ENCODE results near the gene RLN3. TPM values are rescaled to one million over a fixed set of nuclear protein-coding genes. Genes with fewer than 3 reads are reported as not detected.

The RLN3 gene
- total and polyA plus RNA-seq, 9 of the 15 experiments (the other 6 are each of a cell fraction or from before 2014, with no cell fraction given) = 0.31 to 1.2 (median 0.71) TPM; not detected in 6

DNA sequence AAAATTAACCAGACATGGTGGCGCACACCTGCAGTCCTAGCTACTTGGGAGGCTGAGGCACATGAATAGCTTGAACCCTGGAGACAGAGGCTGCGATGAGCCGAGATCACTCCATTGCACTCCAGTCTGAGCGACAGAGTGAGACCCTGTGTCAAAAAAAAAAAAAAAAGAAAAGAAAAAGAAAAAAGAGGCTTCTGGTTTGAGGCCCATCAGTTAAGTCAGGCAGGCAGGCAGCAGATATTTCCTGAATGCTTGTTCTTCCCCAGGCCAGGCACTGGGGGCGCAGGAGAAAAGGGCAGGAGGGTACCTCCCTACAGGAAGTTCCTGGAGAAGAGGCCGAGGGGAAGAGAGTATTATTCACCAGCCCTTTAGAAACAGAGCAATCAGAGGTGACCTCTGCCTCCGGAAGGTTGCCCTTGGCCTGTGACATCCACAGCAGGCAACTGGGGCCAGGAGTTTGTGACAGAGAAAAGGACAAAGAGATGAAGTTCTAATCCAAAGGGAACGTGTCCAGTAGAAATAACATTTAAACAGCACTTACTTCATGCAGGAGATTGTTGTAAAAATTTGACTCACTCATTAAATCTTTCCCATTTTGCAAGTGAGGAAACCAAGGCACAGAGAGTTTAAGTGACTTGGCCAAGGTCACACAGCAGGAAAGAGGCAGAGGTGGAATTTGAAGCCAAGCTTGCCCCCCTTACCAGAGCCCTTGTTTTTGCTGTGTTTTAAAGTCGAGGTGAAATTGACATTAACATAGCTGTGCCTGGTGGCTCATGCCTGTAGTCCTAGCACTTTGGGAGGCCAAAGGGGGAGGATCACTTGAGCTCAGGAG, 4.3 kb upstream of the RLN3 start (continued):
- TF ChIP-seq RBM14 (IDR thresholded peaks at IDR 0.05; ENCODE audit: borderline replicate concordance, insufficient read depth, low read depth, low read length) (no peak), FOXA3 (CRISPR knock-in tag; conservative IDR thresholded peaks at IDR 0.05 in 1 of 2, IDR thresholded peaks at IDR 0.05 in 1 of 2) (no peak), RAD51 (IDR thresholded peaks at IDR 0.05; ENCODE audit: borderline replicate concordance, low read depth) (no peak), TCF3 (CRISPR knock-in tag; IDR thresholded peaks at IDR 0.05) (peak; percentile 28; the same call in 1 of the 2 replicates), SMARCA4 (IDR thresholded peaks at IDR 0.05) (0 out of 2 replicates have a peak, but pooled peaks have one; percentile 48), C11orf30 (IDR thresholded peaks at IDR 0.05; ENCODE audit: low read depth) (no peak), SMARCA5 (IDR thresholded peaks at IDR 0.05) (peak; percentile 68; the same call in 1 of the 2 replicates), PRMT5 (CRISPR knock-in tag; IDR thresholded peaks at IDR 0.05) (no peak), ELF1 (tag; IDR thresholded peaks at IDR 0.05) (0 out of 2 replicates have a peak, but pooled peaks have one; percentile 39), CHCHD3 (CRISPR knock-in tag; IDR thresholded peaks at IDR 0.05) (no peak), CHD2 (IDR thresholded peaks at IDR 0.05; ENCODE audit: low read depth, low read length) (no peak), MAFG (tag; conservative IDR thresholded peaks at IDR 0.05) (no peak), ZNF224 (CRISPR knock-in tag; IDR thresholded peaks at IDR 0.05) (no peak), RREB1 (CRISPR knock-in tag; IDR thresholded peaks at IDR 0.05) (no peak), ZBTB17 (CRISPR knock-in tag; IDR thresholded peaks at IDR 0.05) (no peak), POLR2B (IDR thresholded peaks at IDR 0.05; ENCODE audit: low read depth, partially characterized antibody) (no peak), BRD9 (IDR thresholded peaks at IDR 0.05; ENCODE audit: low read depth, partially characterized antibody) (peak; percentile 23), ZNF707 (CRISPR knock-in tag; conservative IDR thresholded peaks at IDR 0.05) (no peak)
- TF ChIP-seq, protein P1, sequence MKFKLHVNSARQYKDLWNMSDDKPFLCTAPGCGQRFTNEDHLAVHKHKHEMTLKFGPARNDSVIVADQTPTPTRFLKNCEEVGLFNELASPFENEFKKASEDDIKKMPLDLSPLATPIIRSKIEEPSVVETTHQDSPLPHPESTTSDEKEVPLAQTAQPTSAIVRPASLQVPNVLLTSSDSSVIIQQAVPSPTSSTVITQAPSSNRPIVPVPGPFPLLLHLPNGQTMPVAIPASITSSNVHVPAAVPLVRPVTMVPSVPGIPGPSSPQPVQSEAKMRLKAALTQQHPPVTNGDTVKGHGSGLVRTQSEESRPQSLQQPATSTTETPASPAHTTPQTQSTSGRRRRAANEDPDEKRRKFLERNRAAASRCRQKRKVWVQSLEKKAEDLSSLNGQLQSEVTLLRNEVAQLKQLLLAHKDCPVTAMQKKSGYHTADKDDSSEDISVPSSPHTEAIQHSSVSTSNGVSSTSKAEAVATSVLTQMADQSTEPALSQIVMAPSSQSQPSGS (CRISPR knock-in tag; IDR thresholded peaks at IDR 0.05) = no peak
- TF ChIP-seq, protein P2, sequence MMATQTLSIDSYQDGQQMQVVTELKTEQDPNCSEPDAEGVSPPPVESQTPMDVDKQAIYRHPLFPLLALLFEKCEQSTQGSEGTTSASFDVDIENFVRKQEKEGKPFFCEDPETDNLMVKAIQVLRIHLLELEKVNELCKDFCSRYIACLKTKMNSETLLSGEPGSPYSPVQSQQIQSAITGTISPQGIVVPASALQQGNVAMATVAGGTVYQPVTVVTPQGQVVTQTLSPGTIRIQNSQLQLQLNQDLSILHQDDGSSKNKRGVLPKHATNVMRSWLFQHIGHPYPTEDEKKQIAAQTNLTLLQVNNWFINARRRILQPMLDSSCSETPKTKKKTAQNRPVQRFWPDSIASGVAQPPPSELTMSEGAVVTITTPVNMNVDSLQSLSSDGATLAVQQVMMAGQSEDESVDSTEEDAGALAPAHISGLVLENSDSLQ (IDR thresholded peaks at IDR 0.05) = peak; percentile 44; the same call in 1 of the 2 replicates

Measured in K562 (cell line).